Measurements from ENCODE around the gene NOD1.

Gene NOD1

DNA sequence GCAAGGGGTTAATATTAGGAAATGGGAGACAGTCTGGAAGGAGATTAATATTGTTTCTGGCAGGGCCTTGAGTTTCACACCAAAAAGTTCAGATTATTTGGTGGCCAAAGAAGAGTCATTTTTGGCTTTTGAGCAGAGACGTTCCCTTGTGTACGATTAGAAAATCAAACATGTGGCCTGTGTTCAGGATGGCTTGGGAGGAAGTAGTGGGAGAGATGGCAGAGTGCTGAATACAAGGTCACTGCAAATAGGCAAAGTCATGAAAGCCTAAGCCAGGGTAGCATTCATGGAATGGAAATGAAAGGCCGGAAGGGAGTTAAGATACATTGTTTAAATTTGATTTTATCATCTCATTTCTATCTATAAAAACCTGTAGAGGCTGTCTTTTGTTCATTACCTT, 35.6 kb upstream of the NOD1 start:
- Histone ChIP-seq H3K4me3 (replicated peaks; ENCODE audit: insufficient read depth, low read length) (no peak overlapping the region), H3K27ac (replicated peaks) (no peak overlapping the region), H3K27me3 (ENCODE audit: insufficient read depth, poor library complexity, severe bottlenecking) (no peaks in the 10 kb centered on the region)
- DNase-seq (ENCODE audit: low read depth in 1 of 2, low spot score in 1 of 2): no peak
- TF ChIP-seq SPI1 (IDR thresholded peaks at IDR 0.05; ENCODE audit: borderline replicate concordance, low read depth) (no peak), POLR2AphosphoS5 (IDR thresholded peaks at IDR 0.05; ENCODE audit: low read depth) (no peak), GABPA (IDR thresholded peaks at IDR 0.05; ENCODE audit: low read depth) (no peak)
- TF ChIP-seq, protein P1, sequence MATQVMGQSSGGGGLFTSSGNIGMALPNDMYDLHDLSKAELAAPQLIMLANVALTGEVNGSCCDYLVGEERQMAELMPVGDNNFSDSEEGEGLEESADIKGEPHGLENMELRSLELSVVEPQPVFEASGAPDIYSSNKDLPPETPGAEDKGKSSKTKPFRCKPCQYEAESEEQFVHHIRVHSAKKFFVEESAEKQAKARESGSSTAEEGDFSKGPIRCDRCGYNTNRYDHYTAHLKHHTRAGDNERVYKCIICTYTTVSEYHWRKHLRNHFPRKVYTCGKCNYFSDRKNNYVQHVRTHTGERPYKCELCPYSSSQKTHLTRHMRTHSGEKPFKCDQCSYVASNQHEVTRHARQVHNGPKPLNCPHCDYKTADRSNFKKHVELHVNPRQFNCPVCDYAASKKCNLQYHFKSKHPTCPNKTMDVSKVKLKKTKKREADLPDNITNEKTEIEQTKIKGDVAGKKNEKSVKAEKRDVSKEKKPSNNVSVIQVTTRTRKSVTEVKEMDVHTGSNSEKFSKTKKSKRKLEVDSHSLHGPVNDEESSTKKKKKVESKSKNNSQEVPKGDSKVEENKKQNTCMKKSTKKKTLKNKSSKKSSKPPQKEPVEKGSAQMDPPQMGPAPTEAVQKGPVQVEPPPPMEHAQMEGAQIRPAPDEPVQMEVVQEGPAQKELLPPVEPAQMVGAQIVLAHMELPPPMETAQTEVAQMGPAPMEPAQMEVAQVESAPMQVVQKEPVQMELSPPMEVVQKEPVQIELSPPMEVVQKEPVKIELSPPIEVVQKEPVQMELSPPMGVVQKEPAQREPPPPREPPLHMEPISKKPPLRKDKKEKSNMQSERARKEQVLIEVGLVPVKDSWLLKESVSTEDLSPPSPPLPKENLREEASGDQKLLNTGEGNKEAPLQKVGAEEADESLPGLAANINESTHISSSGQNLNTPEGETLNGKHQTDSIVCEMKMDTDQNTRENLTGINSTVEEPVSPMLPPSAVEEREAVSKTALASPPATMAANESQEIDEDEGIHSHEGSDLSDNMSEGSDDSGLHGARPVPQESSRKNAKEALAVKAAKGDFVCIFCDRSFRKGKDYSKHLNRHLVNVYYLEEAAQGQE (IDR thresholded peaks at IDR 0.05; ENCODE audit: insufficient replicate concordance, low read depth): no peak
- TF ChIP-seq, protein P2, sequence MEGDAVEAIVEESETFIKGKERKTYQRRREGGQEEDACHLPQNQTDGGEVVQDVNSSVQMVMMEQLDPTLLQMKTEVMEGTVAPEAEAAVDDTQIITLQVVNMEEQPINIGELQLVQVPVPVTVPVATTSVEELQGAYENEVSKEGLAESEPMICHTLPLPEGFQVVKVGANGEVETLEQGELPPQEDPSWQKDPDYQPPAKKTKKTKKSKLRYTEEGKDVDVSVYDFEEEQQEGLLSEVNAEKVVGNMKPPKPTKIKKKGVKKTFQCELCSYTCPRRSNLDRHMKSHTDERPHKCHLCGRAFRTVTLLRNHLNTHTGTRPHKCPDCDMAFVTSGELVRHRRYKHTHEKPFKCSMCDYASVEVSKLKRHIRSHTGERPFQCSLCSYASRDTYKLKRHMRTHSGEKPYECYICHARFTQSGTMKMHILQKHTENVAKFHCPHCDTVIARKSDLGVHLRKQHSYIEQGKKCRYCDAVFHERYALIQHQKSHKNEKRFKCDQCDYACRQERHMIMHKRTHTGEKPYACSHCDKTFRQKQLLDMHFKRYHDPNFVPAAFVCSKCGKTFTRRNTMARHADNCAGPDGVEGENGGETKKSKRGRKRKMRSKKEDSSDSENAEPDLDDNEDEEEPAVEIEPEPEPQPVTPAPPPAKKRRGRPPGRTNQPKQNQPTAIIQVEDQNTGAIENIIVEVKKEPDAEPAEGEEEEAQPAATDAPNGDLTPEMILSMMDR (IDR thresholded peaks at IDR 0.05; ENCODE audit: insufficient read depth, low read length): no peak

DNA sequence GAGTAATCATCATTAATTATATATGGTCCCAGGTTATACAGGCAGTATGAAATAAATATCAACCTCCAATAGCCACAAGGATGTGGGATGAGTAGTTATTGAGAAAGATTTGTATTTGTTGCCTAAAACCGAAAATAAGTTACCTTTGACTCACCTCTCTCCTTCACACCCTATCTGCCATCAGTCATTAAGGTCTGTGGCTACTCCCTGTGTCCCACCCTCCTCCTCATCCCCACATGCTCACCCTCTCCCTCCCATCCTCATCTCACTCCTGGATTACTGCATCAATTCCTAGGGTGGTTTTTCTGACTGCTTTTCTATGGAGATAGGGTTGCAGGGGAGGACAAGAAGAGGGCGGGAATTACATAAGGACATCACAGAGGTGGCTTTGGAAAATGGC, 35.2 kb upstream of the NOD1 start:
- H3K27me3 ChIP-seq (ENCODE audit: insufficient read depth, poor library complexity, severe bottlenecking): no peaks in the 10 kb centered on the region
- TF ChIP-seq, protein P2 (IDR thresholded peaks at IDR 0.05; ENCODE audit: insufficient read depth, low read length): no peak
- TF ChIP-seq POLR2AphosphoS5 (IDR thresholded peaks at IDR 0.05; ENCODE audit: low read depth) (no peak), GABPA (IDR thresholded peaks at IDR 0.05; ENCODE audit: low read depth) (no peak), SPI1 (IDR thresholded peaks at IDR 0.05; ENCODE audit: borderline replicate concordance, low read depth) (no peak)
- TF ChIP-seq, protein P1 (IDR thresholded peaks at IDR 0.05; ENCODE audit: insufficient replicate concordance, low read depth): no peak
- no peak overlapping the region for H3K27ac ChIP-seq (replicated peaks)
- no peak for DNase-seq (ENCODE audit: low read depth in 1 of 2, low spot score in 1 of 2)
- no peak overlapping the region for H3K4me3 ChIP-seq (replicated peaks; ENCODE audit: insufficient read depth, low read length)

DNA sequence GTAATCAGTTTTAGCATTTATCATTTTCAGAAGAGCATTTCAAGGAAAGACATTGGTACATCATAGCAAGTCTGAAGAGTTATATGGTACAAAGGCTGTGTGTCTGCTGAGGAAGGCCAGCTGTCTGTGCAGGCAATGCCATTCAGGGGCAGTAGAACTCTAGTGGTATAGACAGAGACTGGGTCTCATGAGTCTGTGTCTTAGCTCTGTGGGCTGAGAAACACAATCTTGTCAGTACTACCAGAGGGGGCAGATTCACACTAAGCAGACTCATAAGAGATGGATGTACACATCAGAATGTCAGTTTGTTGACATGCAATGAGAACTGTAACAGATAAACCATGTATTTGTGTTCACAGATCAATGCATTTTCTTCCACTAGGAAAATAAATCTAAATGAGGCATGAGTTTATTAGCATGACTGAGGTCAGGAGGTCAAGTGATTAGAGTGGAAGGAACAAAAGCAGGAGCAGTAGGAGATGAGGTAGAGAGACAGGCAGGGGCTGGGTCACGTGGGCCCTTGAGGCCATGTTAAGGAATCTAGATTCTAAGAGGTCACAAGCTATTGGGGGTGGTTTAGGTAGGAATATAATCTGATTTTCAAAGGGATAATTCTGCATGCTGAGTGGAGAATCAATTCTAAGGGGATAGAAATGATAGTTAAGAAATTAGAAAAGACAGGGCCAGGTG, 33.5 kb upstream of the NOD1 start:
- DNase-seq (ENCODE audit: low read depth in 1 of 2, low spot score in 1 of 2): no peak
- Histone ChIP-seq H3K4me3 (replicated peaks; ENCODE audit: insufficient read depth, low read length) (no peak overlapping the region), H3K27ac (replicated peaks) (no peak overlapping the region), H3K27me3 (ENCODE audit: insufficient read depth, poor library complexity, severe bottlenecking) (no peaks in the 10 kb centered on the region)
- TF ChIP-seq, protein P1 (IDR thresholded peaks at IDR 0.05; ENCODE audit: insufficient replicate concordance, low read depth): no peak
- TF ChIP-seq, protein P2 (IDR thresholded peaks at IDR 0.05; ENCODE audit: insufficient read depth, low read length): no peak
- TF ChIP-seq GABPA (IDR thresholded peaks at IDR 0.05; ENCODE audit: low read depth) (no peak), POLR2AphosphoS5 (IDR thresholded peaks at IDR 0.05; ENCODE audit: low read depth) (no peak), SPI1 (IDR thresholded peaks at IDR 0.05; ENCODE audit: borderline replicate concordance, low read depth) (no peak)
